Fibroblast of peridontal ligament (primary cell): ENCODE data around the gene IFRD2.
A peak's percentile ranks its signal among the peaks of the same experiment; 100 is the strongest.
"Not testable (repeated sequence)": the region's sequence is repeated elsewhere in the genome, so short reads cannot be mapped to it uniquely, and the experiment has no call there.

ENCODE experiments used
- DNase-seq: peaks from one replicate; pipeline ENCODE4 v3.0.0-alpha.2; 2010; ENCODE audit errors: extremely low read depth

IFRD2 gene

GRCh38 chr3:50268276-50268675 lies 24.0 kb downstream of the IFRD2 start:
- no peak for DNase-seq

- DNase-seq = no peak
Observed at GRCh38 chr3:50267280-50267913, 24.8 kb downstream of the IFRD2 start.

- DNase-seq = no peak
Observed at GRCh38 chr3:50266836-50267235, 25.4 kb downstream of the IFRD2 start.

GRCh38 chr3:50266017-50266416 lies 26.2 kb downstream of the IFRD2 start:
- no peak for DNase-seq

- DNase-seq = no peak
Observed at GRCh38 chr3:50265571-50265970, 26.7 kb downstream of the IFRD2 start.

GRCh38 chr3:50264964-50265485 lies 27.2 kb downstream of the IFRD2 start:
- no peak for DNase-seq

GRCh38 chr3:50264383-50264963 lies 27.8 kb downstream of the IFRD2 start:
- peak; percentile 94 for DNase-seq

- no peak for DNase-seq
Observed at GRCh38 chr3:50263478-50264382, 28.5 kb downstream of the IFRD2 start.

GRCh38 chr3:50262778-50263177 lies 29.5 kb downstream of the IFRD2 start:
- DNase-seq = no peak

GRCh38 chr3:50262200-50262599 lies 30.0 kb downstream of the IFRD2 start:
- not testable (repeated sequence) for DNase-seq

- DNase-seq = no peak
Observed at GRCh38 chr3:50261505-50261904, 30.7 kb downstream of the IFRD2 start.

- no peak for DNase-seq
Observed at GRCh38 chr3:50260942-50261441, 31.2 kb downstream of the IFRD2 start.

- peak; percentile 81 for DNase-seq
Observed at GRCh38 chr3:50260027-50260941, 31.9 kb downstream of the IFRD2 start.

- DNase-seq = no peak
Observed at GRCh38 chr3:50259432-50260026, 32.7 kb downstream of the IFRD2 start.

GRCh38 chr3:50258979-50259378 lies 33.2 kb downstream of the IFRD2 start:
- DNase-seq = no peak

GRCh38 chr3:50258029-50258680 lies 34.1 kb downstream of the IFRD2 start:
- no peak for DNase-seq

GRCh38 chr3:50256978-50257890 lies 35.0 kb downstream of the IFRD2 start:
- DNase-seq = no peak

GRCh38 chr3:50255251-50255615 lies 37.0 kb downstream of the IFRD2 start:
- no peak for DNase-seq

GRCh38 chr3:50254577-50255250 lies 37.5 kb downstream of the IFRD2 start:
- DNase-seq = no peak
